ENCODE results near the gene BCAS3.

Gene BCAS3

GRCh38 chr17:61306003-61306402 is 628.4 kb downstream of the BCAS3 start:
- Histone ChIP-seq H3K9ac (ENCODE audit: low read length) (no peak overlapping the region), H3K4me3 (ENCODE audit: low read length) (no peak overlapping the region), H3K36me3 (replicated peaks; ENCODE audit: low read depth, low read length) (no peaks in the 10 kb centered on the region), H3K9me3 (ENCODE audit: insufficient read depth, low read length) (no peaks in the 10 kb centered on the region), H3K27me3 (ENCODE audit: low read depth, low read length) (no peaks in the 10 kb centered on the region), H3K79me2 (ENCODE audit: low read length) (no peaks in the 10 kb centered on the region), H3K4me2 (ENCODE audit: low read length) (no peak overlapping the region), H3K4me1 (ENCODE audit: low read length) (no peaks in the 10 kb centered on the region), H3K27ac (ENCODE audit: low read length) (no peak overlapping the region), H2AFZ (ENCODE audit: low read depth, low read length) (no peak overlapping the region), H4K20me1 (ENCODE audit: insufficient read depth, low read length) (no peaks in the 10 kb centered on the region)
- no peak for TF ChIP-seq CTCF (IDR thresholded peaks at IDR 0.05; ENCODE audit: low read depth, low read length)
- no peak for TF ChIP-seq EZH2phosphoT487 (IDR thresholded peaks at IDR 0.05; ENCODE audit: low read depth)

- no peak overlapping the region for H3K27ac ChIP-seq (ENCODE audit: low read length)
- H3K27me3 ChIP-seq (ENCODE audit: low read depth, low read length), result no peaks in the 10 kb centered on the region
- H3K9ac ChIP-seq (ENCODE audit: low read length), result no peak overlapping the region
- no peaks in the 10 kb centered on the region for H3K36me3 ChIP-seq (replicated peaks; ENCODE audit: low read depth, low read length)
- no peak overlapping the region for H2AFZ ChIP-seq (ENCODE audit: low read depth, low read length)
- no peaks in the 10 kb centered on the region for H4K20me1 ChIP-seq (ENCODE audit: insufficient read depth, low read length)
- TF ChIP-seq EZH2phosphoT487 (IDR thresholded peaks at IDR 0.05; ENCODE audit: low read depth) (no peak), CTCF (IDR thresholded peaks at IDR 0.05; ENCODE audit: low read depth, low read length) (no peak)
- no peak overlapping the region for H3K4me3 ChIP-seq (ENCODE audit: low read length)
- H3K4me1 ChIP-seq (ENCODE audit: low read length), result no peaks in the 10 kb centered on the region
- H3K79me2 ChIP-seq (ENCODE audit: low read length), result no peaks in the 10 kb centered on the region
- H3K9me3 ChIP-seq (ENCODE audit: insufficient read depth, low read length), result no peaks in the 10 kb centered on the region
- no peak overlapping the region for H3K4me2 ChIP-seq (ENCODE audit: low read length)
Measured at GRCh38 chr17:61307905-61308886, 630.5 kb downstream of the BCAS3 start.

- Histone ChIP-seq H3K27me3 (ENCODE audit: low read depth, low read length) (no peaks in the 10 kb centered on the region), H3K27ac (ENCODE audit: low read length) (no peak overlapping the region), H3K9me3 (ENCODE audit: insufficient read depth, low read length) (no peaks in the 10 kb centered on the region), H3K79me2 (ENCODE audit: low read length) (no peaks in the 10 kb centered on the region), H4K20me1 (ENCODE audit: insufficient read depth, low read length) (no peaks in the 10 kb centered on the region), H3K4me2 (ENCODE audit: low read length) (no peak overlapping the region), H2AFZ (ENCODE audit: low read depth, low read length) (no peak overlapping the region), H3K9ac (ENCODE audit: low read length) (no peak overlapping the region), H3K4me1 (ENCODE audit: low read length) (no peaks in the 10 kb centered on the region), H3K36me3 (replicated peaks; ENCODE audit: low read depth, low read length) (no peaks in the 10 kb centered on the region), H3K4me3 (ENCODE audit: low read length) (no peak overlapping the region)
- TF ChIP-seq EZH2phosphoT487 (IDR thresholded peaks at IDR 0.05; ENCODE audit: low read depth) (no peak), CTCF (IDR thresholded peaks at IDR 0.05; ENCODE audit: low read depth, low read length) (no peak)
Measured at GRCh38 chr17:61309362-61310256, 632.0 kb downstream of the BCAS3 start.

GRCh38 chr17:61310590-61310989 is 632.9 kb downstream of the BCAS3 start:
- Histone ChIP-seq H3K4me1 (ENCODE audit: low read length) (no peaks in the 10 kb centered on the region), H3K9ac (ENCODE audit: low read length) (no peak overlapping the region), H3K36me3 (replicated peaks; ENCODE audit: low read depth, low read length) (no peaks in the 10 kb centered on the region), H2AFZ (ENCODE audit: low read depth, low read length) (no peak overlapping the region), H3K4me3 (ENCODE audit: low read length) (no peak overlapping the region), H3K27ac (ENCODE audit: low read length) (no peak overlapping the region), H3K79me2 (ENCODE audit: low read length) (no peaks in the 10 kb centered on the region), H3K9me3 (ENCODE audit: insufficient read depth, low read length) (no peaks in the 10 kb centered on the region), H4K20me1 (ENCODE audit: insufficient read depth, low read length) (no peaks in the 10 kb centered on the region), H3K4me2 (ENCODE audit: low read length) (no peak overlapping the region), H3K27me3 (ENCODE audit: low read depth, low read length) (no peaks in the 10 kb centered on the region)
- TF ChIP-seq EZH2phosphoT487 (IDR thresholded peaks at IDR 0.05; ENCODE audit: low read depth), result no peak
- TF ChIP-seq CTCF (IDR thresholded peaks at IDR 0.05; ENCODE audit: low read depth, low read length), result no peak

Data from OCI-LY3 (cell line).